ENCODE measurements around the gene BRCA2.
A peak's percentile ranks its signal among the peaks of the same experiment; 100 is the strongest.
"Not testable (repeated sequence)": the region's sequence is repeated elsewhere in the genome, so short reads cannot be mapped to it uniquely, and the experiment has no call there.

Gene BRCA2

GRCh38 chr13:32314271-32315237 lies 754 bp upstream of the BRCA2 start:
- peak; percentile 78 for DNase-seq

- no peak for DNase-seq
These were observed 676 bp downstream of the BRCA2 start for GRCh38 chr13:32316028-32316339.

GRCh38 chr13:32316501-32316900 lies 1.2 kb downstream of the BRCA2 start:
- no peak for DNase-seq

- no peak for DNase-seq
These were observed 2.6 kb downstream of the BRCA2 start for GRCh38 chr13:32317716-32318465.

GRCh38 chr13:32320528-32320927 lies 5.2 kb downstream of the BRCA2 start:
- no peak for DNase-seq

GRCh38 chr13:32323912-32324311 lies 8.6 kb downstream of the BRCA2 start:
- DNase-seq: no peak

- DNase-seq: no peak
These were observed 15.1 kb downstream of the BRCA2 start for GRCh38 chr13:32330441-32330840.

- no peak for DNase-seq
These were observed 19.4 kb downstream of the BRCA2 start for GRCh38 chr13:32334671-32335070.

- DNase-seq: no peak
These were observed 25.6 kb downstream of the BRCA2 start for GRCh38 chr13:32340914-32341313.

GRCh38 chr13:32347651-32348050 lies 32.3 kb downstream of the BRCA2 start:
- DNase-seq: no peak

GRCh38 chr13:32350839-32351441 lies 35.6 kb downstream of the BRCA2 start:
- DNase-seq: not testable (repeated sequence)

GRCh38 chr13:32354040-32354439 lies 38.7 kb downstream of the BRCA2 start:
- no peak for DNase-seq

GRCh38 chr13:32355935-32356334 lies 40.6 kb downstream of the BRCA2 start:
- not testable (repeated sequence) for DNase-seq

GRCh38 chr13:32362574-32362973 lies 47.3 kb downstream of the BRCA2 start:
- DNase-seq: no peak

GRCh38 chr13:32370805-32371204 lies 55.5 kb downstream of the BRCA2 start:
- no peak for DNase-seq

- no peak for DNase-seq
These were observed 61.5 kb downstream of the BRCA2 start for GRCh38 chr13:32376642-32377415.

GRCh38 chr13:32378012-32378411 lies 62.7 kb downstream of the BRCA2 start:
- DNase-seq: no peak

- DNase-seq: peak; percentile 44
These were observed 66.2 kb downstream of the BRCA2 start for GRCh38 chr13:32381539-32381938.

- no peak for DNase-seq
These were observed 68.7 kb downstream of the BRCA2 start for GRCh38 chr13:32383836-32384618.

GRCh38 chr13:32384702-32385101 lies 69.4 kb downstream of the BRCA2 start:
- no peak for DNase-seq

- no peak for DNase-seq
These were observed 70.1 kb downstream of the BRCA2 start for GRCh38 chr13:32385410-32385809.

GRCh38 chr13:32390048-32390447 lies 74.7 kb downstream of the BRCA2 start:
- peak; percentile 29 for DNase-seq
